ENCODE data around the gene TRIM75. TPM values are rescaled to one million over a fixed set of nuclear protein-coding genes. Genes with fewer than 3 reads are reported as not detected.

The TRIM75 gene
- total RNA-seq: not detected in 2 replicates

DNA sequence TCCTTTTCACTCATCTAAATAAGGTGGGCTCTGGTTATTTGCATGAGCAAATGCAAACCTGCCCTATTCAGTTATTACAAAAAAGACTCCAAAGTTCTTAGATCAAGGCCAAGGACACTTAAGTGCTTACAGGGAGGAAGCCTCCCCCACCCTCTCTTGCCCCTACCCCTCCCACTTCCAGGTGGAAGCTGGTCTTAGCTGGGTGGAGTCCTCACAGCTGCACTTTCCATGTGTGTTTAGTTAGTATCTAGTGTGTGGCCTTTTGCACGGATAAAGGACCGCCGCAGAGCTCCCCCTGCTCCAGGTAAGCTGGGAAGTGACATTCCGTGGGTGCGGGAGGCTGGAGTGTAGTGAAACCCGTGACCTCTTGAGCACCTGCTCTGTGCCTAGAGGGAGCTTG, at the start of gene TRIM75:
Gene TRIM75 (plus strand): TSS at position 222 of the 400 bp plus-strand sequence. CDS start 5,282 bp downstream, outside the sequence.

DNA sequence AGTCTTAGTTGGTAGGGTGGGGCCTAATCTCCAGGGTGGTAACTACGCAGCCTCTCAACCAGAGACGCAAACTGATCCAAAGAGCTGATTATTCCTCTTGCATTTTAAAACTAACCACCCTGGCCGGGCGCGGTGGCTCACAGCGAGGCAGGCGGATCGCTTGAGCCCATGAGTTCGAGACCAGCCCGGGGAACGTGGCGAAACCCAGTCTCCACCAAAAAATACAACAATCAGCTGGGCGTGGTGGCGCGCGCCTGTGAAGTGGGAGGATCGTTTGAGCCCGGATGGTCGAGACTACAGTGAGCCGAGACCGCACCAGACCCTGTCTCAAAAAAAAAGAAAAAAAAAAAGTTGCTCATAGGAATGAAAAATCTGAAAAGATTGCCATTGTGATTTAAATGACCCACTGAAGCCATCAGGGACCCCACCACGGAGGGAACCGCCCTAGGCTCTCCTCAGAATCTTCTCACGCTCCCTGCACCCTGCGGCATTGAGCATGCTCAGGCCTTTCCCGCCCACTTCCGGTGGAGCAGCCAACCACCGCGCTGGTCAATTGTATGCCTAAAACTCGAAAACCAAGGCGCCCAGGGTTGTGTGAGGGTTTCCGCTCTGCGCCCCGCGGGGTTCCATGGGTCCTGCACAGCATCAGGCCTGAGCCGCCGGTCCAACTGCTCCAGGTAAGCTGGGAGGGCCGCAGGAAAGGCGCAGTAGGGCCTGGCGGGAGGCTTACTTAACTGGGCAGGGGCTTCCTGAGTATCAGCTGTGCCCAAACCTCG, 22.0 kb upstream of the TRIM75 start, which contains the start of gene TRIM60:
Gene TRIM60 (plus strand): TSS at position 564 of the 776 bp plus-strand sequence. CDS start 8,074 bp downstream, outside the sequence.

Other genes with a start within 250 kb of the TRIM75 start
- gene APELA, start 176.7 kb upstream of the TRIM75 start, total RNA-seq: not detected in 2 replicates
- gene TRIM61, start 76.2 kb upstream of the TRIM75 start, total RNA-seq: under 0.01 and 0.64 TPM in 2 replicates
- not detected in 2 replicates for gene TRIM60, start 21.9 kb upstream of the TRIM75 start, total RNA-seq
- 13.0 and 21.5 TPM in 2 replicates for gene TMEM192, start 59.0 kb downstream of the TRIM75 start, total RNA-seq
- gene KLHL2, start 153.7 kb downstream of the TRIM75 start, total RNA-seq: 18.8 and 30.9 TPM in 2 replicates